HG03025 (cell line): Measurements from ENCODE around the gene EGFL7.

Experiments used
- ATAC-seq: cut with Tn5 transposase; IDR thresholded peaks from one replicate; pipeline ENCODE4 v1.9.1; 2021; ENCODE audit warnings: mild to moderate bottlenecking, moderate library complexity; ENCODE audit not compliant: unreplicated experiment, low FRiP score

EGFL7 gene

DNA sequence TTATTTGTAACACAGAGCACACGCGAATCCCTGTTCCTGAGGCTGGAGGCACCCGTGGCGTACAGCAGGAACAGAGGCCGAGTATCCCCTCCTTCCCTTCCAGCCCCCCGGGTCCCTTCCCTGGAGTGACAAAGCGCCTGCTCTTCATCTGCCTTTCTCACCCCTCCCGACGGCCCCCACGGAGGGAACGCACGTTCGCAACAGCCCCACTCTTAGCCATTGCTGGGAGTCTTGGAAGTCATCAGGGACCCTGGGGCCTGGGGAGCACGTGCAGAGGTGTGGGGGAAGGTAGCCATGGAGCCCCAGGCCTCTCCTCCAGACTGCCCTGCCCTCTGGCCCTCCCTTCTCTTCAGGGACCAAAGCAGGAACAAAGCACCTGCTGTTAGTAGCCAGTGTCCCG is 22.1 kb downstream of the EGFL7 start:
- no peak for ATAC-seq

DNA sequence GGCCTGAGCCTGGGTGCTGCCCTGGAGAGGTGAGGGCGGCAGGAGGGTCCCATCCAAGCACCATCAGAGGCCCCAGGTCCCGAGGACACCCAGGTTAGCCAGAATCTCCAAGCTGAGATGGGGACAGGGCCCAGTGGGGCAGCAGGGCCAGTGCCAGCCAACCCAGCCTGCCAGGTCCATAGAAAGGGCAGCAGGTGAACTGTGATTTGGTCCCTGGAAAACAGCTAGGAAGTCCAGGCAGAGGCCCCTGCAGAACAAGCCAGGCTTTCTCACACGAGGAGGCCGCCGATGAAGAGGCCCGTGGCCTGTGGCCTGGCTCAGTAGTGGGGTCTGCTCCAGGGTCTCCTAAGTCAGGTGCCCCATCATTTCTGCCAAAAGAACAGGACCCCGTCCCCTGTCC is 22.5 kb downstream of the EGFL7 start:
- no peak for ATAC-seq

DNA sequence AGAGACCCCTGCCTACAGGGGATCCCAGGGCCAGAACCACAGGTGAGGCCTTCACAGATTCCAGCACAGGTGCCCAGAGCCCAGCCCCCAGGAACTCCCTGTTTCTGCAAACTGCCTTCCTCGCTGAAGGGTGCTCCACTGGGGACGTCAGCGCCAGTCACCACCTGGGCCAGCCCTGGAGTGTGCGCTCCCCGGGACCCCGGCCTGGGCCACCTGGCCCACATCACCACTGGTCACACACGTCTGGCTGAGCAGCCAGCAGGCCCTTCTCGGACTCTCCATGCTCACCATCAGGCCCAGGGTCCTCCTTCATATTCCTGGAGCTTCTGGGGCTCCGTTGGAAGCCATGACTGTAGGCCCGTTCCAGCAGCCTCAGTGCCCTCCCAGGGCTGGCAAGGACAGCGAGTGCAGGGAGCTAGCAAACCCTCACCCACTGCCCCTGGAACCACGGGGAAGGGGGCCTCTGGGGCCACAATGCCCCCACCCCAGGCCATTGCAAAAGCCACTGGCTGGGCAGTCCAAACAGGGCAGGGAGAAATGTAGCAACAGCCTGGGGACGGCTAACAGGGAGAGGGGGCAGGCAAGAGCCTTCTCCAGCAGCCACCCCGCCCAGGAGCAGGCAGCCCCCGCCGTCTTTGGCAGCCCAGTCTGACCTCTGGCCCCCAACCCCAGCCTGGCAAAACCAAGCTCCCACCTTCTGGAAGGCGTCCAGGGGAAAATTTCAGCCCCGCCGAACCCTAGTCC is 23.2 kb downstream of the EGFL7 start:
- no peak for ATAC-seq

DNA sequence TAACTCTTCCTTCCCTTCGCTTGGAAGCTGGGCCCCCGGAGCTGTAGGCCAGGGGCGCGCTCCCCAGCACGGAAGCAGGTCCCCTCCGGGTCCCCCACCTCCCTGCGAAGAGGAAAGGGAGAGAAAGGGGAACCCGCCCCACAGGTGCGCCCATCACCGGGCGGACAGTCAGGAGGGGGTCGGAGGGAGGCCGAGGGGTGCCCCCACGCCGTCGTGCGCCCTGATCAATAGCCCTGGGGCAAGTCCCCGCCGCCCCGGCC is 23.7 kb downstream of the EGFL7 start:
- ATAC-seq, result no peak

DNA sequence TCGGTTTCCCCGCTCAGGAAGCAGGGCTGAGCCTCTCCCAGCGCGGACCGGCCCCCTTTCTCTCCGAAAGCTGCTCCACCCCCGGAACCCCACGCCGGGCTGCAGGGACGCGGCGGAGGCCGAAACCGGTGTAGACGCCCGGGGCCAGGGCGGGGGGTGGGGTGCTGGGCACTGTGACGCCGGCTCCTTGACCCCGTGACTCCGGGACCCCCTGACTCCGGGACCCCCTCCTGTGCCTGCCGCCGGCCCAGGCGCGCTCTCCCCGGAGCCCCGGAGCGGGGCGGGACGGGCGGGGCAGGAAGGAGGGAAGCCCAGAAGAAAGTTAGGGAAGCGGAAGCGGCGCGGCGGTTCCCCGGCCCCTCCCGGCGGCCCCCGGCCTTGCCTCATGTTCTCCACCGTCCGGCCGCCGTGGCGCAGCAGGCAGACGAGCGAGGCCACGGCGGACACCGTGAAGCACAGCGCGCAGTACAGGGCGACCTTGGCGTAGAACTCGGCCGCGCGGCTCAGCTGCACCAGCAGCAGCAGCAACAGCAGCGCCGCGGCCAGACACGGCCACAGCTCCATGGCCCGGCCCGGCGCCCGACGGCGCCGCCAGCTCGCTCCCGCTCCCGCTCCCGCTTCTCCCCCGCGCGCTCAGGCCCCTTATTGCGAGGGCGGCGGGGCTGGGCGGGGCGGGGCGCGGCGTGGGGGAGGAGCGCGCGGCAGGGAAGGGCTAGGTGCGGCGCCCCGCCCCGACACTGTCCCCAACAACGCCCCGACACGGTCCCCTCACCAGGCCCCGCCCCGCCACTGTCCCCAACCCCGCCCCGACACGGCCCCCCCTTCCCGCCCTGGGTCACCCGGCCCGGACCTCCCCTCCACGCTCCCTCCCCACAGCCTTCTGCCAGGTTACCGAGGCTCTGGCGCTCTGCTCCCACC is 24.3 kb downstream of the EGFL7 start, which contains the start of gene AGPAT2:
Gene AGPAT2 (minus strand): TSS at position 664 of the 918 bp plus-strand sequence. CDS start 100 bp downstream, at position 564.
- ATAC-seq, result no peak

DNA sequence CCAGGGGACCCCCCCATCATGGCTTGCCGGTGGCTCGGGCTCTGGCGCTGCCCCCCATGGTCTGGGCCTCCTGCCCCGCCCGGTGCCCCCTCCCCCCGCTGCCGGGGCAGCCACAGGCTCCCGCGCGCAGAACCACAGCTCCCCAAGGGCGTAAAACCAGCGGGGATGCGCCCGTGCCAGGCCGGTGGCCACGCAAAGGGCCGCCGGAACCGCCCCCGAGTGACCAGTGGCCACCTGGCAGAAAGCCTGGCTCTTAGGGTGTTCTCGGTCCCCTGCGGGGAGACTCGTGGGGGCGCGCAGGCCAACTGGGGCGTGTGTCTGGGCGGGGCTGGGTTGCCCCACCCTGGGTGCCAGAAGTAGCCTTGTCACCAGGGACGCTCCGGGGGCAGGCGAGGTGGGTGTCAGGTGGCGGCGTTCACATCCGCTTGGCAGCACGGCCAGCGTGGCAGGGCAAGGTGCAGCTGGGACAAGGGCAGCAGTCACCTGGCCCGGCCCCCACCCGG is 25.1 kb downstream of the EGFL7 start:
- no peak for ATAC-seq

DNA sequence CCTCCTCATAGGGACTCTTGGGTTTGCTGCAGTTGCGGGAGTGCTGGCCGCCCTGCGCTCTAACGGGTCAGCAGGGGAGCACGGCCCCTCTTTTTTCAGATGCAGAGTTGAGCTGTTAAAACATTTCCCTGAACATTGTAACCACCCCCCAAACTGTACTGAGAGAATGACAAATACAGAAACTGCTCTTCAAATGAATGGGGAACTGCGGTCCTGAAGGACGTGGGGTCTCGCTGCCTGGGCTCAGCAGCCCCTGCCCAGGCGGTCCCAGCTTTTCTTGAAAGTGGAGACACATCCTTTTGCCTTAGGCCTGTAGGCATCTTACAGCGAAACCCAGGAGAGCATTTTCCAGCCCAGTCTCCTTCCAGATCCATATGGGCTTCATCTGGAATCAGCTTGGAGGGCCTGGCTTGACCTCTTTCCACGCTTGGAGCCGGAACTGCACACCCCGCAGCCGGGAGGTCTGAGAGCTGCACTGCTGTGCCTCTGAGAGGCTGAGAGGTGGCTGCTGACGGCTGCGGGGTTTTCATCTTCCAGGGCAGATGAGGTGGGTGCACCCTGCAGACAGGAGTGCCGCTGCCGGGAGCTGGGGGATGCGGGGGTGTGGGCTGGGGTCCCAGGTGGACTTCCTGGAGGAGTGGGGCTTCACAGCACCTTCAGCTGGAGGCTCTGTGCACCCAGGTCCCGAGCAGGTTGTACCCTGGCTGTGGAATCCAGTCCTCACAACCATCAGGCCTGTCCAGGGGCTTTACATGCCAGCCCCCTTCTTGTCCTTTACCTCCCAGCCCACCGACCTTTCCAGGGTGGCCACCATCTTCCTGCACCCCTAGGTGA is 25.8 kb downstream of the EGFL7 start:
- ATAC-seq, result no peak

DNA sequence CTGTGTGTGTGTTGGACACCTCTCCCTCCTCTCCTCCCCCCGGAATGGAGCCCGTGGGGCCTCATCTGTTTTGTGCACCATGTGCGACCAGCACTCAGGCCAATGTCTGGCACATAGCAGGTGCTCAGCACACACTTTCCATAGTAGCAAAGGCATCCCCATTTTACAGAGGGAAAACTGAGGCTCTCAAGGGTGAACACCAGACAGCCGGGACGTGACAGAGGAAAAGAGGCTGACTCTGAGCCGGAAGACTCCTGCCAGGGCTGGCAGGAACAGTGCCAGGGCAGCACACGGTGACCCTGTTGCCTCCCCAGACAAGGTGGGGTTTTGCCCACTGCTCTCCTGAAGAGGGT is 26.4 kb downstream of the EGFL7 start:
- no peak for ATAC-seq

DNA sequence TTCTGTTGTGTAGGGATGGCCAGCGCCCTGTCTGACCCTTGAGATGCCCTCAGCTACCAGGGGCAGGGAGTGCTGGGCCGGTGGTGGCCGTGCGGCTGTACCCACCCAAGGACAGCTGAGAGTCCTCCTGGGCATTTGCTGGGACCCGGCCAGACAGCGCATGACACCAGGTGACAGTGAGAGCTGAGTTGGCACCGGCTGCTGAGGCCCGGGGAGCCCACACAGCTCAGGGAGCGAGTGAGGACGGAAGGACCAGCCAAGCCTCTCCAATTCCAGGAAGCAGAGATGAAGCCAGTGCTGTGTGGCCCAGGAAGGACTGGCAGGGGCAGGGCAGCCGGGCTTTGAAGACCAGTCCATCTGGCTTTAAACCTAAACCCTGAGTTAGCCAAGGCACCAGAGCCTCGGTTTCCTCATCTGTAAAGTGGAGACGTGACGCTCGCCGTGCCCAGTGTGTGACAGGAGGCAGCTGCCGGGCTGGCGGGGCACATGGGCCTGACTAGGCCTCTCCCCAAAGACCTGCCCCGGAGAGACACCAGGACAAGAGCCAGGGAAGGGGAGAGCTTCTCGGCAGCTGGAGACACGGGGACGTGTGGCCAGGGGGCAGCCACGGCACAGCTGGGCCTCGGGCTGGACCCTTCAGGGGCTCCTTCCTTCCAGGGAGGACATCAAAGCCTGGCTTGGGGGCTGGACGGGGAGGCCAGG is 27.5 kb downstream of the EGFL7 start:
- ATAC-seq, result no peak

DNA sequence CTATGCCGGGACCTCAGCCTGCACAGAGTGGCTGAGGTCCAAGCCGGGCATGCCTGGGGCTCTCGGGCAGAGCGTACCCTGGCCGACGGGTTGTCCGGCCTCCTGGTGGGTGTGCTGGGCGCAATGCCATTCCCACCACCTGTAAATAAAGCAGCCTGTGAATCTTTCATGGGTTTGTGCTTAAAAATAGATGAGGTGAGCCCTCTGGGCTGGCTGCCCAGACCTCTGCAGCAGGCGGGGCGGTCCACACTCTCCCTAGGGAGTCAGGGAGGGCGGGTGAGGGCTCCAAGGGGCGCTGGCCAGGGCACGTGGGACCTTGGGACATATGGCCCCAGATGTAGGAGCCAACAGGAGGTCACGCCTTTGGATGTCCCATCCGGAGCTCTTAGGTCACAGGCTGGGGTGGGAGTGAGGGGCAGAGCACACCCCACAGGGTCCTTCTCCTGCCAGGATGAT is 28.1 kb downstream of the EGFL7 start:
- no peak for ATAC-seq

DNA sequence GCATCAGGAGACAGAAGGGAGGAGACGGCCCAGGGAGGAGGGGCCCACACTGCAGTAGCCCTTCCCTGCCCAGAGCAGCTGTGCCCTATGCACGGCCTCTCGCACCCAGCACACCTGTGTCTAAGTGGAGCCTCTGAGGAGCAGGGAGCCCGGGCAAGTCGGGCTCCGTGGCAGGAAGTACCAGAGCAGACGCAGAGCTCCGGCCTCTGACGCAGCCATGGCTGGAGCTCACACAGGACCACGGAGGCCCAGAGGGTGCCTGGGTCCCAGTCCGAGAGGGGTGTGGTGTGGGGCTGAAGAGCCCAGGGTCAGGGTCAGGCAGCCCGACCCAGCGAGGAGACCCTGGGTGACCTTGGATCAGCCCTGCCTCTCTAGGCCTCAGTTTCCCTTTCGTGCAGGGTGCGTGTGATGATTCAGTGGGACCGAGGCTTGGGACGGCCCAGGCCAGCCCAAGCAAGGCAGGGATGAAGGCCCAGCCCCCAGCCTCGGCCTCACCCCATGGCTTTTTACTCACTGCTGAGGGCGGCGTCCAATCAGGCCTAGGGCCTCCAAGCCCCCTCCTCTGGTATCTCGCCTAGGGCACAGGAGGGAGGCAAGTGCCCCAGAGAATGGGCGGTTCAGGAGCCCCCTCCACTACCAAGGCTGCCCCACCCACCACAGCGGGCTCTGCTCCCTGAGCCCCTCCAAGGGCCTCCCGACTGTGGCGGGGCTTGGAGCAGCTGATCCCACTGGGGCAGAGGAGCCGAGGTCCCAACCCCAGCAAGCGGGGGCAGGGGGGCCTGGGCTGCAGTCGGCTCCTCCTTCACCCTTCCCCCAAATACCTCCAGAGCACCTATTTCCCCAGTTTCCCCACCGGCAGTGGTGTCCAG is 28.8 kb downstream of the EGFL7 start:
- no peak for ATAC-seq

DNA sequence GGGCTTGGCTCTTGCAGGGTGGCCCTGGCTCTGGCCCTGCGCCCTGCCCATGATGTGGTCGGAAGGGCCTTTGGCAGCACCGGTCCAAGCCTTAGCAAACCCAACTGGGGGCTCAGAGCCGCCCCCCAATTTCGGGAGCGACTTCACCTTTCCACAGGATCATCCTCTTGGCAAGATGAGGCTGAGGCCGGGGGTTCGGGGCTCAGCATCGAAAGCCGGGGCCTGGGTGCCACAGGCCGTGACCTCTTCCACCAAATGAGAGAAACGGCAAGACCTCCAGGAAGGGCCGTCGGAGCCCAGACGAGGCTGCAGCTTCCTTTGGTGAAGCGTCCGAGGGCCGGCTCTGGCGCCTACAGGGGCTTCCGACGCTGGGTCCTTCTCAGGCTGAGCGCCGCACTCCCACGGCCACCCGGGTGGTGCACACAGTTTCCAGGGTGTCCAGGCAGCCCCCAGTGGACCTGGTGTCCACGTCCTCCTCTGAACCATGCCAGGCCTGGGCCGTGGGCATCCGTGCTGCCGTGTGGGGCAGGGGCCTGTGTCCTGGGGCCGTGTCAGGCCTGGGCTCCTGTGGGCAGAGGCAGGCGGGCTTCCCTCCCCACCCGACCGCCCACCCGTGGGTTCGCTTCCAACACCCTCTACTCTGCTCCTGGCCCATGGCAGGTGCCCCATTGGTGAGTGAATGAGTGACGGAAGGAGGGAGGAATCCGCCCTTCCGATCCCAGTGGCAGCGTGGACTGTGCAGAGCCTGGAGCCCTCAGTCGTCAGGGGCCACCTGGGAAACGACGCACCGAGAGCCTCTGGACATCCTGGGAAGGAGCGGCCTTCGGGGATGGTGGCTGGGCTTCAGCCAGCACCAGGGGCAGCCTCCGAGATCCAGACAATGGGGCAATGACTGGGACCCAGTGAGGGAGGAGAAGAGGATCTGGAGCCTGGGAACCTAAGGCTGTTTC is 29.7 kb downstream of the EGFL7 start:
- ATAC-seq, result no peak

DNA sequence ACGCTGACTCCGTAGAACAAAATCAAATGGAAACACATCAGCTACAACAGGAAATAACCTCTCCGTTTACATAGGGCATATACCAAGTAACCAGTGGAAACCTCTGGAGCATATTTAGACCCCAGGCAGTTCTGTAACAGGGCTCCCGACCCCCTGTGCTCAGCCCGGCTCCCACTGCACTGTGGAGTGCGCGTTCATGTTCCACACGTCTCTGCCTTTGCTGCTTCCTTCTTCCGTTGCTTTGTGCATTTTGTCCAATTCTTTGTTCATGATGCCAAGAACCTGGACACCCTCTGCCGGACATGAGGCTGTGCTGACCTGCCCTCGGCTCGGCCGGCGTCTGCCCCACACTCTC is 30.4 kb downstream of the EGFL7 start:
- ATAC-seq, result no peak

DNA sequence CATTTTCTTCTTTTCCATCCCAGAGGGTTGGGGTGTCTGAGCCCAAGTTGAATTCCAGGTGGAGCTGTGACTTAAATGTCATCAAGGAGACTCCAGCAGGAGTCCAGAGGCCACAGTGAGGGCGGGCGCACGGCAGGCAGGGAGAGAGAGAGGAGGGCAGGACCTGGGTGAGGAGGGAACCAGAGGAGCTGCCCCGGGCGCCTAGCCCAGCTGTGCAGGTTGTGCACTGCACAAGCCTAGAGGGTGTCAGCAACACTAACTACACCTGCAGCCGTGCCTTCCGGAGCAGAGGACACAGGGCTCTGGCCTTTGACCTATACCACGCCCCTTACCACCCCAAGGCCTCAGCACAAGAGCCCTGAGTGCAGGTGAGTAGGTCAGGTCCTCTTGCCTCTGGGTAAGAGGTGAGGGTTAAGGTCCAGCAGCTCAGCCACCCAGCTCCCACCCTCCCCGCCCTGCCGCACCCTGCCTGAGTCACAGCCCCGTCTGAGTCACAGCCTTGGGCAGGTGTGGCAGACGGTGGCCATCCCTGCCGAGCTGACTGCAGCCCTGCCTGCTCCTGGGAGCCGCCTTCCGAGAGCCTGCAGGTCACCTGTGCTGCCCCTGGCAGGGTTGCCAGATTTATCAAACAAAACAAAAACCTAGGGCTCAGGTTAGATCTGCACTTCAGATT is 30.9 kb downstream of the EGFL7 start:
- no peak for ATAC-seq

DNA sequence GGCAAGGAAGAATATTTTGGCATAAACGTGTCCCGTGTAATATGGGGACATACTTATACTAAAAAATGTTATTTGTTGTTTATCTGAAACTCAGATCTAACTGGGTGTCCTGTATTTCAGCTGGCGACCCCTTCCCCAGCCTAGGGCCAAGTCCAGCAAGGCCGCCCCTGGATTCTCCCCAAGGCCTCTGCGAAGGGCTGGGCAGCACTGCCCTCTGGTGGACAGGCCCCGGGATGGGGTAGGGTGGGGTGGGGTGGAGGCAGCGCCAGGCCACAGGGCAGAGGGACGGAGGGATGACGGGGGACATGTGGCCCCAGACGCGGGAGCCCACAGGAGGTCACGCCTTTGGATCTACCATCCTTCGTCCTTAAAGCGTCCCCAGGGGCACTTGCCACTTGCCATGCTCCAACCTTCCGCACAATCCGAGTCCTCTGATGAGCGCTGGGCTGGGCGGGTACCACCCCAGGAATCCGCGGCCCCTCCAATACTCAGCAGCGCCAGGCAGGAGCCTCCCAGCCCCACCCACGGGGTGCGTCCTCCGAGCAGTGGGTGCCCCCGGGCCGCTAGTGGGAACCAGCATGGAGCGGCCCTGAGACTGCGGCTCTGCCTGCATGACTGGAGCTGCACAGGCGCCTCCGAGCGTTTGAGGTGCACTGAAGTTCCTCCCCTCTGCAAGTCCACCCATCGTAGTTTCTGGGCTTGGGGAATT is 31.6 kb downstream of the EGFL7 start:
- no peak for ATAC-seq

DNA sequence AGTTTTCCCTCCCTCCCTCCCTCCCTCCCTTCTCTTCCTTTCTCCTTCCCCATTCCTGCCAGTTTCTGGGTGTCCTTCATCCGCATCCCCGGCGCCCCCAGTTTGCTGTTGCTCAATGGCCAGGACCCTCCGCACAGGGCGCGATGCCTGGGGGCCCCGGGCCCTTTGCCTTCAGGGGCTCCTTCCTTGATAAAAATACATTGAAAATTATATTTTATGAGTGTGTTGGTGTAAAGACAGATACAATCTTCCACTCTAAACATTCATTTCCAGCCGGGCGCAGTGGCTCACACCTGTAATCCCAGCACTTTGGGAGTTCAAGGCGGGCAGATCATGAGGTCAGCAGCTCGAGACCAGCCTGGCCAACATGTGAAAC is 32.1 kb downstream of the EGFL7 start:
- no peak for ATAC-seq

DNA sequence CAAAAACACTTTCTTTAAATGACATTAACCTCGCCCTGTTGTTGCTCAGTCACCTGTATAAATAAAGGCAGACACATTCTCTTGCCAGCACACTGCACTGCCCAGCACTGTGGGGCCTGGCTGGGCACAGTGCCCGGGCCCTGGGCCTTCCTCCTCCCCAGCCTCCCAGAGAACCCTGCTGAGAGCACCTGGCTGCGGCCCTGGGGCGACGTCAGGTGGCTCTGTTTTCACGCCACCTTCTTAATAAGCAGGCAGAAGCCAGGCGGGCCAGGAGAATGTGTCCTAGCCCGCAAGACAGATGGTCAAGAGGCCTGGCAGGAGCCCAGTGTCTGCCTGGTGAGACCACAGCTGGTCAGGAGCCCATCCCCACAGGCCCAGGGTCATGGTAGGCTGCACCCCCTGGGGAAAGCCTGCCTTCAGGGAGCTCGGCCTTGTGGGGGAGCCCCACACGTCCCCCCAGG is 32.7 kb downstream of the EGFL7 start:
- ATAC-seq, result no peak
